ENCODE measurements around the gene CEP41. TPM values are rescaled to one million over a fixed set of nuclear protein-coding genes. Genes with fewer than 3 reads are reported as not detected.

CEP41 gene
- total RNA-seq, 1 experiment from 2014 or later: 7.1 TPM

- TF ChIP-seq E2F1 (CRISPR knock-in tag; IDR thresholded peaks at IDR 0.05) (no peak), ZNF423 (CRISPR knock-in tag; IDR thresholded peaks at IDR 0.05) (no peak), ZNF396 (CRISPR knock-in tag; IDR thresholded peaks at IDR 0.05; ENCODE audit: borderline replicate concordance) (no peak)
These were observed 79.1 kb downstream of the CEP41 start (continued) for GRCh38 chr7:130361681-130362080.

GRCh38 chr7:130360518-130360917 lies 80.3 kb downstream of the CEP41 start:
- no peak for ATAC-seq
- POLR2A ChIA-PET: no interaction called here
- Mint-ChIP-seq H3K4me3 (no peak overlapping the region), H3K4me1 (peaks cover 24% of the 10 kb centered on the region), H3K36me3 (peaks cover 12% of the 10 kb centered on the region), H3K27ac (no peak overlapping the region), H3K27me3 (ENCODE audit: low read depth) (no peaks in the 10 kb centered on the region; the same call in none of the 2 replicates), H3K9me3 (peaks cover 23% of the 10 kb centered on the region)
- TF ChIP-seq, protein P1, sequence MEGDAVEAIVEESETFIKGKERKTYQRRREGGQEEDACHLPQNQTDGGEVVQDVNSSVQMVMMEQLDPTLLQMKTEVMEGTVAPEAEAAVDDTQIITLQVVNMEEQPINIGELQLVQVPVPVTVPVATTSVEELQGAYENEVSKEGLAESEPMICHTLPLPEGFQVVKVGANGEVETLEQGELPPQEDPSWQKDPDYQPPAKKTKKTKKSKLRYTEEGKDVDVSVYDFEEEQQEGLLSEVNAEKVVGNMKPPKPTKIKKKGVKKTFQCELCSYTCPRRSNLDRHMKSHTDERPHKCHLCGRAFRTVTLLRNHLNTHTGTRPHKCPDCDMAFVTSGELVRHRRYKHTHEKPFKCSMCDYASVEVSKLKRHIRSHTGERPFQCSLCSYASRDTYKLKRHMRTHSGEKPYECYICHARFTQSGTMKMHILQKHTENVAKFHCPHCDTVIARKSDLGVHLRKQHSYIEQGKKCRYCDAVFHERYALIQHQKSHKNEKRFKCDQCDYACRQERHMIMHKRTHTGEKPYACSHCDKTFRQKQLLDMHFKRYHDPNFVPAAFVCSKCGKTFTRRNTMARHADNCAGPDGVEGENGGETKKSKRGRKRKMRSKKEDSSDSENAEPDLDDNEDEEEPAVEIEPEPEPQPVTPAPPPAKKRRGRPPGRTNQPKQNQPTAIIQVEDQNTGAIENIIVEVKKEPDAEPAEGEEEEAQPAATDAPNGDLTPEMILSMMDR (IDR thresholded peaks at IDR 0.05): no peak
- TF ChIP-seq, protein P2, sequence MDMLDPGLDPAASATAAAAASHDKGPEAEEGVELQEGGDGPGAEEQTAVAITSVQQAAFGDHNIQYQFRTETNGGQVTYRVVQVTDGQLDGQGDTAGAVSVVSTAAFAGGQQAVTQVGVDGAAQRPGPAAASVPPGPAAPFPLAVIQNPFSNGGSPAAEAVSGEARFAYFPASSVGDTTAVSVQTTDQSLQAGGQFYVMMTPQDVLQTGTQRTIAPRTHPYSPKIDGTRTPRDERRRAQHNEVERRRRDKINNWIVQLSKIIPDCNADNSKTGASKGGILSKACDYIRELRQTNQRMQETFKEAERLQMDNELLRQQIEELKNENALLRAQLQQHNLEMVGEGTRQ (CRISPR knock-in tag; IDR thresholded peaks at IDR 0.05): no peak
- TF ChIP-seq TEAD4 (CRISPR knock-in tag; IDR thresholded peaks at IDR 0.05): no peak
- no peak for TF ChIP-seq ZNF425 (CRISPR knock-in tag; conservative IDR thresholded peaks at IDR 0.05)
- TF ChIP-seq NFE2L1 (CRISPR knock-in tag; IDR thresholded peaks at IDR 0.05): no peak
- TF ChIP-seq, protein P3, sequence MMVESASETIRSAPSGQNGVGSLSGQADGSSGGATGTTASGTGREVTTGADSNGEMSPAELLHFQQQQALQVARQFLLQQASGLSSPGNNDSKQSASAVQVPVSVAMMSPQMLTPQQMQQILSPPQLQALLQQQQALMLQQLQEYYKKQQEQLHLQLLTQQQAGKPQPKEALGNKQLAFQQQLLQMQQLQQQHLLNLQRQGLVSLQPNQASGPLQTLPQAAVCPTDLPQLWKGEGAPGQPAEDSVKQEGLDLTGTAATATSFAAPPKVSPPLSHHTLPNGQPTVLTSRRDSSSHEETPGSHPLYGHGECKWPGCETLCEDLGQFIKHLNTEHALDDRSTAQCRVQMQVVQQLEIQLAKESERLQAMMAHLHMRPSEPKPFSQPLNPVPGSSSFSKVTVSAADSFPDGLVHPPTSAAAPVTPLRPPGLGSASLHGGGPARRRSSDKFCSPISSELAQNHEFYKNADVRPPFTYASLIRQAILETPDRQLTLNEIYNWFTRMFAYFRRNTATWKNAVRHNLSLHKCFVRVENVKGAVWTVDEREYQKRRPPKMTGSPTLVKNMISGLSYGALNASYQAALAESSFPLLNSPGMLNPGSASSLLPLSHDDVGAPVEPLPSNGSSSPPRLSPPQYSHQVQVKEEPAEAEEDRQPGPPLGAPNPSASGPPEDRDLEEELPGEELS (CRISPR knock-in tag; IDR thresholded peaks at IDR 0.05): no peak
- no peak for TF ChIP-seq ZNF121 (CRISPR knock-in tag; IDR thresholded peaks at IDR 0.05)
- no peak for TF ChIP-seq E2F1 (CRISPR knock-in tag; IDR thresholded peaks at IDR 0.05)
- no peak for TF ChIP-seq GTF2I (CRISPR knock-in tag; conservative IDR thresholded peaks at IDR 0.05)
- TF ChIP-seq, protein P4, sequence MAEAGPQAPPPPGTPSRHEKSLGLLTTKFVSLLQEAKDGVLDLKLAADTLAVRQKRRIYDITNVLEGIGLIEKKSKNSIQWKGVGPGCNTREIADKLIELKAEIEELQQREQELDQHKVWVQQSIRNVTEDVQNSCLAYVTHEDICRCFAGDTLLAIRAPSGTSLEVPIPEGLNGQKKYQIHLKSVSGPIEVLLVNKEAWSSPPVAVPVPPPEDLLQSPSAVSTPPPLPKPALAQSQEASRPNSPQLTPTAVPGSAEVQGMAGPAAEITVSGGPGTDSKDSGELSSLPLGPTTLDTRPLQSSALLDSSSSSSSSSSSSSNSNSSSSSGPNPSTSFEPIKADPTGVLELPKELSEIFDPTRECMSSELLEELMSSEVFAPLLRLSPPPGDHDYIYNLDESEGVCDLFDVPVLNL (CRISPR knock-in tag; IDR thresholded peaks at IDR 0.05; ENCODE audit: borderline replicate concordance, low read depth): no peak
- no peak for TF ChIP-seq PRRX2 (CRISPR knock-in tag; IDR thresholded peaks at IDR 0.05)
- no peak for TF ChIP-seq HMGXB4 (CRISPR knock-in tag; IDR thresholded peaks at IDR 0.05)
- no peak for TF ChIP-seq ATF6 (CRISPR knock-in tag; IDR thresholded peaks at IDR 0.05)
- no peak for TF ChIP-seq AR (CRISPR knock-in tag; IDR thresholded peaks at IDR 0.05)
- no peak for TF ChIP-seq NR2C2 (CRISPR knock-in tag; IDR thresholded peaks at IDR 0.05)
- TF ChIP-seq FOXP1 (CRISPR knock-in tag; IDR thresholded peaks at IDR 0.05; ENCODE audit: borderline replicate concordance): no peak
- CTCF ChIA-PET: no interaction called here
- DNase-seq (ENCODE audit: low spot score): no peak
